ENCODE results near the gene RBBP7.

Gene RBBP7

DNA sequence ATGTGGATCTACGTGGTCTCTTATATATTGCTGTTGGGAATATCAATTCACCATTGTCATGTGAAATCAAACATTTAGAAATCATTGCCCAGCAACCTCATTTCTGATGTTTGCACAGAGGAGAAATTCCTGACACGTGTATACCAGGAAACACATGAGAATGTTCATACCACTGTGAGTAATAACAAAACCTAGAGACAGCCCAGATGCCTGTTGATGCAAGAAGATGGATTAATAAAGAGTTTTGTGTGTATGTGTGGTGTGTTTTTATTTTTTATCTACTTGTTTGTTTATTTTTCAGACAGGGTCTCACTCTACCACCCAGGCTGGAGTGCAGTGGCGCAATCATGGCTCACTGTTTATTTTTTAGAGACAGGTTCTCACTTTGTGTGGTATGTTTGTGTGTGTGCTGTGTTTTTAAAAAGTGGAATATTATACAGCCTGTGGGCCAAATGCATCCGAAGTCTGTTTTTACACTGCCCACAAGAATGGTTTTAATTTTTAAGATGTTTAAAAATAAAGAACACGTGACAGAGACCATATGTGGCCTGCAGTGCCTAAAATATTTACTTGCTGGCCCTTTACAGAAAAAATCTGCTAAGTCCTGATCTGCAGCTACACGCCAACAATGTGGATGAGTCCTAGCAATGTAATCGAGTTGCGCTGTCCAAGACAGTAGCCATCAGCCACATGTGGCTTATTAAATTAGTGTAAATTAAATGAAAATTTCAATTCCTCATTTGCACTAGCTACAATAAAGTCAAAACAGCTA is 44.7 kb downstream of the RBBP7 start:
- no peak for DNase-seq (ENCODE audit: low read depth)

- DNase-seq (ENCODE audit: low read depth), result no peak
These were observed 47.4 kb downstream of the RBBP7 start for GRCh38 chrX:16822723-16823122.

DNA sequence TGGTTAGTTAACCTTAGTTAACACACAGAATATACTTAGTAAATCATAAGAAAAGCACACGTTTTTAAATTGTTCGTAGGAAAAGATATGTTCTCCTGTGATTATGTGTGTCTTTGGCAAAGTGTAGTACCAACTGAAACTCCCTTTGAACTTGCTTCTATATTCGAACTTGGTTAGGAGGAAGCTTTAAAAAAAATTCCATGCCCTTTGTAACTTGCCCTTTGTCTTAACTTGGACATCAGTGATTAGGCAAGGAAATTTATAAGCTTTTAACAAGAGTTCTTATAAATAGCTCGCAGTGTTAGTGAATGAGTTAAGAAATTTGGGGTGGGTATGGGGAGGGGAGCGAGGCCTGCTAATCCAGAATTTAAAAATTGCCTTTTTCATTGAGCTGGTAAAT is 50.5 kb downstream of the RBBP7 start:
- DNase-seq (ENCODE audit: low read depth), result no peak

- no peak for DNase-seq (ENCODE audit: low read depth)
These were observed 55.6 kb downstream of the RBBP7 start for GRCh38 chrX:16814597-16814996.

GRCh38 chrX:16807976-16808542 is 62.1 kb downstream of the RBBP7 start:
- DNase-seq (ENCODE audit: low read depth), result no peak

DNA sequence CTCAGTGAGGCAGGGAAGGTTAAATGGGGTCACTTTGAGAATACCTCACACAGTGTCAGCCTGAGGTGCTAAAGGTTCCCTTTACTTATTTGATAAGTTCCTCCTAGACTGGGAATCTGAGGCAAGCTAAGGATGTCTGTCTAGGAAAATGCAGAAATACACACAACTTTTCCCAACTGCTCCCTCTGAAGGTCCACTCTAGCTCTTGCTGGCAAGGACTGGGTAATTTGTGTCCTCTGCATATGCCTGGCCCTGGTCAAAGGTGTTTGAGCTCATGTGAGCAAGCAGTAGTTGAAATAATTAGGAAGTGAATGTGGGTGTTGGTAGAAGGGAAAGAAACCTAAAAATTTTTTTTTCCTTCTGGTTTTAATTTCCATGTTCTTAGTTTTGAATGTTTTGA is 62.6 kb downstream of the RBBP7 start:
- DNase-seq (ENCODE audit: low read depth), result no peak

DNA sequence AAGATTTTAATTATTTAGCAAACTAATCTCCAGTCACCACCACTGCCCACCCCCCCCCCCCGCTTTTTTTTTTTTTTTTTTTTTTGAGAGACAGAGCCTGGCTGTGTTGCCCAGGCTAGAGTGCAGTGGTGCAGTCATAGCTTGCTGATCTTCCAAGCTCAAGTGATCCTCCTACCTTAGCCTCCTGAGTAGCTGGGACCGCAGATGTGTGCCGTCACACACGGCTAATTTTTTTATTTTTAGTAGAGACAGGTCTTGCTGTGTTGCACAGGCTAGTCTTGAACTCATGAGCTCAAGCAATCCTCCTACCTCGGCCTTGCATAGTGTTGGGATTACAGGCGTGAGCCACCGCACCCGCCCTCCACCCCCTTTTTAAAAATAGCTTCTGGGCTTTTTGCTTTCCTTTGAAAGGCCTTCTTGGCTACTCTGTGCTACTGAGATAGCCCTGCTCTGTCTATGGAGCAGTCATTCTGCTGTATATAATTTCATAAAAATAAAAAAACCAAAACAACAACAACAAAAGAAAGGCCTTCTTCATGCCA is 65.2 kb downstream of the RBBP7 start:
- no peak for DNase-seq (ENCODE audit: low read depth)

- DNase-seq (ENCODE audit: low read depth), result no peak
These were observed 72.3 kb downstream of the RBBP7 start for GRCh38 chrX:16797841-16798240.

- DNase-seq (ENCODE audit: low read depth), result no peak
These were observed 72.8 kb downstream of the RBBP7 start for GRCh38 chrX:16797358-16797757.

GRCh38 chrX:16796298-16796697 is 73.9 kb downstream of the RBBP7 start:
- DNase-seq (ENCODE audit: low read depth), result no peak

Measured in stimulated activated CD8-positive, alpha-beta memory T cell treated with anti-CD3 and anti-CD28 coated beads, Interleukin-7, amount 100 ng/mL, for 24 hours (primary cell).